ENCODE data around the gene ALDOA. TPM values are rescaled to one million over a fixed set of nuclear protein-coding genes. Genes with fewer than 3 reads are reported as not detected.

Gene ALDOA
- total RNA-seq, 1 donor: 792 TPM

GRCh38 chr16:30063893-30064728 is 1.4 kb upstream of the ALDOA start:
- H3K4me3 ChIP-seq (ENCODE audit: low read depth, low read length): peak overlapping the region; percentile 77
- TF ChIP-seq, protein P1, sequence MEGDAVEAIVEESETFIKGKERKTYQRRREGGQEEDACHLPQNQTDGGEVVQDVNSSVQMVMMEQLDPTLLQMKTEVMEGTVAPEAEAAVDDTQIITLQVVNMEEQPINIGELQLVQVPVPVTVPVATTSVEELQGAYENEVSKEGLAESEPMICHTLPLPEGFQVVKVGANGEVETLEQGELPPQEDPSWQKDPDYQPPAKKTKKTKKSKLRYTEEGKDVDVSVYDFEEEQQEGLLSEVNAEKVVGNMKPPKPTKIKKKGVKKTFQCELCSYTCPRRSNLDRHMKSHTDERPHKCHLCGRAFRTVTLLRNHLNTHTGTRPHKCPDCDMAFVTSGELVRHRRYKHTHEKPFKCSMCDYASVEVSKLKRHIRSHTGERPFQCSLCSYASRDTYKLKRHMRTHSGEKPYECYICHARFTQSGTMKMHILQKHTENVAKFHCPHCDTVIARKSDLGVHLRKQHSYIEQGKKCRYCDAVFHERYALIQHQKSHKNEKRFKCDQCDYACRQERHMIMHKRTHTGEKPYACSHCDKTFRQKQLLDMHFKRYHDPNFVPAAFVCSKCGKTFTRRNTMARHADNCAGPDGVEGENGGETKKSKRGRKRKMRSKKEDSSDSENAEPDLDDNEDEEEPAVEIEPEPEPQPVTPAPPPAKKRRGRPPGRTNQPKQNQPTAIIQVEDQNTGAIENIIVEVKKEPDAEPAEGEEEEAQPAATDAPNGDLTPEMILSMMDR (IDR thresholded peaks at IDR 0.05; ENCODE audit: insufficient read depth, low read length): peak; percentile 18
- DNase-seq (ENCODE audit: low read depth): peak; percentile 56

GRCh38 chr16:30064729-30065101 is 845 bp upstream of the ALDOA start:
- TF ChIP-seq, protein P1 (IDR thresholded peaks at IDR 0.05; ENCODE audit: insufficient read depth, low read length): no peak
- peak overlapping the region; percentile 77 for H3K4me3 ChIP-seq (ENCODE audit: low read depth, low read length)
- no peak for DNase-seq (ENCODE audit: low read depth)

- peak overlapping the region; percentile 95 for H3K4me3 ChIP-seq (ENCODE audit: low read depth, low read length)
- TF ChIP-seq, protein P1 (IDR thresholded peaks at IDR 0.05; ENCODE audit: insufficient read depth, low read length): no peak
- DNase-seq (ENCODE audit: low read depth): peak; percentile 59
Observed at GRCh38 chr16:30065943-30066760, 592 bp downstream of the ALDOA start.

DNA sequence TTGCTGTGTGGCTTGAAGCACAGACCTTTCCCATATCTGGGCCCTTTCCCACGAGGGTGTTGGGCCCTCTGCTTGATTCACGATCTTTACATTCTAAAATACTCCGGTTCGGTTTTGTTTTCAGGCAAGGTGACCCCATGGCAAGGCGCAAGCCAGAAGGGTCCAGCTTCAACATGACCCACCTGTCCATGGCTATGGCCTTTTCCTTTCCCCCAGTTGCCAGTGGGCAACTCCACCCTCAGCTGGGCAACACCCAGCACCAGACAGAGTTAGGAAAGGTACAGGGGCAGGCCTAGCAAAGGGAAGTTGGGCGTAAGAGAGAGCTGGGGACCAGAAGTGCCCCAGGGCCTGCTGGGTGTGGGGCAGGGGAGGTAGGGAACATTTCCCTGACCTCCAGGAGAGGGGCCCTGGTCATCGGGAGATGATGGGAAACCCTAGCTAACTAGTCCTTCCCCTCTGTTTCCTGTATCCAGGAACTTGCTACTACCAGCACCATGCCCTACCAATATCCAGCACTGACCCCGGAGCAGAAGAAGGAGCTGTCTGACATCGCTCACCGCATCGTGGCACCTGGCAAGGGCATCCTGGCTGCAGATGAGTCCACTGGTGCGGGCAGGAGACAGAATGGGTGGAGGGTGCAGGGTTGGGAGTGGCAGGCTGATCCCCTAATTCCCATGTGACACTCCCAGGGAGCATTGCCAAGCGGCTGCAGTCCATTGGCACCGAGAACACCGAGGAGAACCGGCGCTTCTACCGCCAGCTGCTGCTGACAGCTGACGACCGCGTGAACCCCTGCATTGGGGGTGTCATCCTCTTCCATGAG is 1.4 kb downstream of the ALDOA start:
- H3K4me3 ChIP-seq (ENCODE audit: low read depth, low read length): peak overlapping the region; percentile 95
- no peak for DNase-seq (ENCODE audit: low read depth)
- TF ChIP-seq, protein P1 (IDR thresholded peaks at IDR 0.05; ENCODE audit: insufficient read depth, low read length): no peak

DNA sequence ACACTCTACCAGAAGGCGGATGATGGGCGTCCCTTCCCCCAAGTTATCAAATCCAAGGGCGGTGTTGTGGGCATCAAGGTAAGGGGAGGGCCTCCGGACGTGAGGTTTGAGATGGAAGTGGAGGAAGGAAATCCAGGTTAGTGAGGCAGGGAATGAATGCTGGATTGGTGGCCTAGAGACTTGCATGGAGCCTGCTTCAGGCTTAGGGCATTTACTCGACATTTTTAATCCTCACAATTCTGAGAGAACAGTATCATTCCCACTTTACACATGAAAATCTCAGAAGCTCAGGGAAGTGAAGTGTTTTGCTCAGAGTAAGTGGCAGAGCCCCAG is 2.0 kb downstream of the ALDOA start:
- H3K4me3 ChIP-seq (ENCODE audit: low read depth, low read length): peak overlapping the region; percentile 95
- DNase-seq (ENCODE audit: low read depth): no peak
- TF ChIP-seq, protein P1 (IDR thresholded peaks at IDR 0.05; ENCODE audit: insufficient read depth, low read length): no peak

DNA sequence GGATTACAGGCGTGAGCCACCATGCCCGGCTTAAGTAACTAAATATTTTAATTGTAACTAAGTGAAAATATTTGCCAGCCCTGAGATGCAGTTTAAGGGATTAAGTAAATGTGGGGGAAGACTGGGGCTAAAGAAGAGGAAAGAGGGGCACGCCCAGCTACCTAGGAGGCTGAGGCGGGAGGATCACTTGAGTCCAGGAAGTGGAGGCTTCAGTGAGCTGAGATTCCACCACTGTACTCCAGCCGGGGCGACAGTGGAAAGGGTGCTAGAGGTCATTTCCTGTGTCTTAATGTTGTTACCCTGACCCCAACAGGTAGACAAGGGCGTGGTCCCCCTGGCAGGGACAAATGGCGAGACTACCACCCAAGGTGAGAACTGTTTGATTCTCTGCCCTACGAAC is 2.8 kb downstream of the ALDOA start:
- H3K4me3 ChIP-seq (ENCODE audit: low read depth, low read length): peak overlapping the region; percentile 7
- TF ChIP-seq, protein P1 (IDR thresholded peaks at IDR 0.05; ENCODE audit: insufficient read depth, low read length): no peak
- DNase-seq (ENCODE audit: low read depth): no peak
